Stimulated activated CD4-positive, alpha-beta T cell treated with anti-CD3 and anti-CD28 coated beads, Interleukin-2, amount 100 ng/mL, for 4 hours (primary cell): ENCODE data around the gene SPRR1A.

Experiments used
- DNase-seq: peaks from one replicate; pipeline ENCODE4 v3.0.0-alpha.2; 2020; ENCODE audit warnings: low read depth

Gene SPRR1A

DNA sequence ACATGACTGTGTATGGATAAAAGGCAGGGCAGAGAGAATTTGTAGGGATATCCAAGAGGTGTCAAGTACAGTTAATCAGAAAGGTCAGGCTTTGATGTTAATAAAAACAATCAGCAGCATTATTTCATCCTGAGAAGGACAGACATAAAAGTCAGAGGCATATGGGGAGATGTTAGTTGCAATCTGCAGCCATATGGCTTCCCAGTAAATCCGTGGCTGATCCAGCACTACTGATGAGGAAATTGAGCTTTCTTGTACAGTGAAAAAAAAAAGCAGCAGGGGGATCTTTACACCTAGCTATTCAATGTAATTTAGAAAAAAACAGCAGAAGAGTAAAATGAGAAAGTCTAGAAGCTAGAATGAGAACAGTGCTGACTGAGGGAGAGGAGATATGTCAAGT, 44.9 kb downstream of the SPRR1A start:
- DNase-seq: no peak

GRCh38 chr1:153030895-153031294, 47.0 kb downstream of the SPRR1A start, which contains the start of gene SPRR1B:
SPRR1B (plus strand) TSS chr1:153031203; CDS start chr1:153032346, 1,143 bp downstream.
- DNase-seq: no peak

- DNase-seq: no peak
Measured at GRCh38 chr1:153032073-153032472, 48.2 kb downstream of the SPRR1A start.

DNA sequence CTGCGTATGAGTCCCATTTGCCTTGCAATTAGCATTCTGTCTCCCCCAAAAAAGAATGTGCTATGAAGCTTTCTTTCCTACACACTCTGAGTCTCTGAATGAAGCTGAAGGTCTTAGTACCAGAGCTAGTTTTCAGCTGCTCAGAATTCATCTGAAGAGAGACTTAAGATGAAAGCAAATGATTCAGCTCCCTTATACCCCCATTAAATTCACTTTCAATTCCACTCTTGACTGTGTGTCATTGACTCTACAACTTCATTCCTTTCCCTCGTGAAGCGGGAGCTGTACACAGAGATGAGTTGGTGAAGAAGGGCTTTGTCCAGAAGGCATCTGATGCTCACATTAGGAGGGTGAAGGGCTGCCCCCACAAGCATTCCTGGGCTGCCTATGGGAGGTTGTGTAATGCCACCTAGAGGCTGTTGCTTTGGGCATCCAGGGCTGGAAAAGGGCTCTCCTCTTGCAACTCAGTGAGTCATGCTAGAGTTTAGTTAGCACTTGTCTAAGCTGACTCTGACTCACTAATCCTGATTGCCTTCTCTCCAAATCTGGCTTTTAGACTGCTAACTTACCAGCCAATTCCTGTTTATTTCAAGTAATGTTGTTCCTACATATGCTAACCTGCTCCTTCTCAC, 48.9 kb downstream of the SPRR1A start:
- DNase-seq: no peak

GRCh38 chr1:153035211-153035610, 51.3 kb downstream of the SPRR1A start:
- no peak for DNase-seq
